Mucosa of rectum (tissue), 2 donors: Measurements from ENCODE around the gene LDHB.
"Not testable (repeated sequence)": the region's sequence is repeated elsewhere in the genome, so short reads cannot be mapped to it uniquely, and the experiment has no call there.

Source experiments
- H3K27ac ChIP-seq, 2 donors: one replicate each; pipeline ENCODE4 v1.7.0; 2013; ENCODE audit warnings: inconsistent platforms in 2 of 2, low read depth in 2 of 2, low read length in 2 of 2
- H3K27me3 ChIP-seq, 2 donors: one replicate each; pipeline ENCODE4 v1.7.0; 2013; ENCODE audit warnings: low read length in 2 of 2; ENCODE audit not compliant: control insufficient read depth in 2 of 2, insufficient read depth in 2 of 2
- H3K36me3 ChIP-seq, 2 donors: one replicate each; pipeline ENCODE4 v1.7.0; 2013; ENCODE audit warnings: low read length in 2 of 2; ENCODE audit not compliant: control insufficient read depth in 2 of 2, insufficient read depth in 2 of 2
- H3K4me1 ChIP-seq, 2 donors: one replicate each; pipeline ENCODE4 v1.7.0; 2013; ENCODE audit warnings: low read length in 2 of 2, mild to moderate bottlenecking in 1 of 2; ENCODE audit not compliant: control insufficient read depth in 2 of 2, insufficient read depth in 2 of 2
- H3K4me3 ChIP-seq, 2 donors: one replicate each; pipeline ENCODE4 v1.7.0; 2013; ENCODE audit warnings: low read length in 2 of 2
- H3K9ac ChIP-seq, 2 donors: one replicate each; pipeline ENCODE4 v1.7.0; 2013; ENCODE audit warnings: low read length in 2 of 2, low read depth in 1 of 2, mild to moderate bottlenecking in 1 of 2
- H3K9me3 ChIP-seq, 2 donors: one replicate each; pipeline ENCODE4 v1.7.0; 2013; ENCODE audit warnings: low read length in 2 of 2; ENCODE audit not compliant: control insufficient read depth in 2 of 2
- donor health status: healthy.
- donor health status: Normal muscosa, but diverticular disease.

The LDHB gene

GRCh38 chr12:21662122-21662792 is 4.6 kb upstream of the LDHB start:
- Histone ChIP-seq H3K9me3 (no peaks in the 10 kb centered on the region), H3K4me3 (no peak overlapping the region), H3K9ac (no peak overlapping the region), H3K27ac (no peak overlapping the region), H3K36me3 (no peaks in the 10 kb centered on the region), H3K27me3 (no peaks in the 10 kb centered on the region), H3K4me1 (no peaks in the 10 kb centered on the region)

- H3K27me3 ChIP-seq, H3K4me1 ChIP-seq, H3K4me3 ChIP-seq, H3K9ac ChIP-seq, H3K36me3 ChIP-seq, H3K9me3 ChIP-seq, H3K27ac ChIP-seq: not testable (repeated sequence)
Observed at GRCh38 chr12:21661396-21662093, 3.9 kb upstream of the LDHB start.

- Histone ChIP-seq H3K36me3 (no peaks in the 10 kb centered on the region), H3K4me1 (peaks cover 0 to 7% of the 10 kb centered on the region in 2 donors), H3K9me3 (no peaks in the 10 kb centered on the region), H3K27ac (no peak overlapping the region), H3K9ac (no peak overlapping the region), H3K27me3 (no peaks in the 10 kb centered on the region), H3K4me3 (no peak overlapping the region)
Observed at GRCh38 chr12:21659383-21659782, 1.7 kb upstream of the LDHB start.

GRCh38 chr12:21656905-21657325 is 727 bp downstream of the LDHB start:
- Histone ChIP-seq H3K9me3 (no peaks in the 10 kb centered on the region), H3K27ac (peak overlapping the region; percentile 81 to 84), H3K4me3 (peak overlapping the region; percentile 88 to 92), H3K9ac (peak overlapping the region; percentile 69 to 79), H3K4me1 (peaks cover 0 to 7% of the 10 kb centered on the region in 2 donors), H3K27me3 (no peaks in the 10 kb centered on the region), H3K36me3 (peaks cover 8 to 9% of the 10 kb centered on the region in 2 donors)

- Histone ChIP-seq H3K36me3 (peaks cover 11 to 18% of the 10 kb centered on the region in 2 donors), H3K4me3 (no peak overlapping the region), H3K9ac (no peak overlapping the region), H3K4me1 (peaks cover 0 to 8% of the 10 kb centered on the region in 2 donors), H3K9me3 (no peaks in the 10 kb centered on the region), H3K27ac (no peak overlapping the region), H3K27me3 (no peaks in the 10 kb centered on the region)
Observed at GRCh38 chr12:21655591-21655990, 2.1 kb downstream of the LDHB start.

- Histone ChIP-seq H3K9me3 (no peaks in the 10 kb centered on the region), H3K4me1 (peaks cover 0 to 5% of the 10 kb centered on the region in 2 donors), H3K27me3 (no peaks in the 10 kb centered on the region), H3K36me3 (peaks cover 14 to 24% of the 10 kb centered on the region in 2 donors), H3K27ac (no peak overlapping the region), H3K4me3 (no peak overlapping the region), H3K9ac (no peak overlapping the region)
Observed at GRCh38 chr12:21651821-21652220, 5.8 kb downstream of the LDHB start.

- Histone ChIP-seq H3K9me3 (no peaks in the 10 kb centered on the region), H3K27ac (no peak overlapping the region), H3K36me3 (peaks cover 17 to 27% of the 10 kb centered on the region in 2 donors), H3K9ac (no peak overlapping the region), H3K4me1 (peaks cover 0 to 5% of the 10 kb centered on the region in 2 donors), H3K27me3 (no peaks in the 10 kb centered on the region), H3K4me3 (no peak overlapping the region)
Observed at GRCh38 chr12:21650997-21651396, 6.6 kb downstream of the LDHB start.

- Histone ChIP-seq H3K36me3 (peaks cover 18 to 31% of the 10 kb centered on the region in 2 donors), H3K4me3 (no peak overlapping the region), H3K27me3 (no peaks in the 10 kb centered on the region), H3K9me3 (no peaks in the 10 kb centered on the region), H3K9ac (no peak overlapping the region), H3K4me1 (peaks cover 0 to 2% of the 10 kb centered on the region in 2 donors), H3K27ac (no peak overlapping the region)
Observed at GRCh38 chr12:21649034-21649433, 8.6 kb downstream of the LDHB start.

- no peak overlapping the region for H3K27ac ChIP-seq
Observed at GRCh38 chr12:21648378-21648777, 9.3 kb downstream of the LDHB start.

GRCh38 chr12:21647179-21647578 is 10.5 kb downstream of the LDHB start:
- Histone ChIP-seq H3K27me3 (no peaks in the 10 kb centered on the region), H3K9ac (no peak overlapping the region), H3K27ac (no peak overlapping the region), H3K9me3 (no peaks in the 10 kb centered on the region), H3K36me3 (peaks cover 21 to 34% of the 10 kb centered on the region in 2 donors), H3K4me1 (peaks cover 0 to 2% of the 10 kb centered on the region in 2 donors), H3K4me3 (no peak overlapping the region)

More at GRCh38 chr12:21648378-21648777, 9.3 kb downstream of the LDHB start:
- no peaks in the 10 kb centered on the region for H3K9me3 ChIP-seq
- peaks cover 0 to 2% of the 10 kb centered on the region in 2 donors for H3K4me1 ChIP-seq
- no peak overlapping the region for H3K4me3 ChIP-seq
- H3K36me3 ChIP-seq, result peaks cover 19 to 34% of the 10 kb centered on the region in 2 donors
- no peaks in the 10 kb centered on the region for H3K27me3 ChIP-seq
- H3K9ac ChIP-seq, result no peak overlapping the region
